ENCODE results near the gene MEI1.
"Not testable (repeated sequence)": the region's sequence is repeated elsewhere in the genome, so short reads cannot be mapped to it uniquely, and the experiment has no call there.

Gene MEI1

GRCh38 chr22:41820447-41820846, 121.1 kb downstream of the MEI1 start:
- DNase-seq (ENCODE audit: low read depth, low spot score): no peak

GRCh38 chr22:41821471-41822316, 122.4 kb downstream of the MEI1 start:
- no peak for DNase-seq (ENCODE audit: low read depth, low spot score)

- no peak for DNase-seq (ENCODE audit: low read depth, low spot score)
Measured at GRCh38 chr22:41822317-41823057, 123.2 kb downstream of the MEI1 start.

GRCh38 chr22:41823797-41824196, 124.5 kb downstream of the MEI1 start:
- no peak for DNase-seq (ENCODE audit: low read depth, low spot score)

- no peak for DNase-seq (ENCODE audit: low read depth, low spot score)
Measured at GRCh38 chr22:41825376-41825775, 126.1 kb downstream of the MEI1 start.

GRCh38 chr22:41826021-41826420, 126.7 kb downstream of the MEI1 start:
- no peak for DNase-seq (ENCODE audit: low read depth, low spot score)

GRCh38 chr22:41826430-41827383, 127.4 kb downstream of the MEI1 start:
- no peak for DNase-seq (ENCODE audit: low read depth, low spot score)

GRCh38 chr22:41827671-41828070, 128.4 kb downstream of the MEI1 start:
- no peak for DNase-seq (ENCODE audit: low read depth, low spot score)

- no peak for DNase-seq (ENCODE audit: low read depth, low spot score)
Measured at GRCh38 chr22:41828516-41828915, 129.2 kb downstream of the MEI1 start.

- no peak for DNase-seq (ENCODE audit: low read depth, low spot score)
Measured at GRCh38 chr22:41830174-41830573, 130.9 kb downstream of the MEI1 start.

- no peak for DNase-seq (ENCODE audit: low read depth, low spot score)
Measured at GRCh38 chr22:41831383-41831782, 132.1 kb downstream of the MEI1 start.

GRCh38 chr22:41831828-41832552, 132.7 kb downstream of the MEI1 start:
- no peak for DNase-seq (ENCODE audit: low read depth, low spot score)

- peak; percentile 99 for DNase-seq (ENCODE audit: low read depth, low spot score)
Measured at GRCh38 chr22:41832553-41833368, 133.5 kb downstream of the MEI1 start, which contains the start of gene SREBF2. TSS of gene SREBF2 (plus strand) at chr22:41833105. CDS start at chr22:41833271, 166 bp downstream.

GRCh38 chr22:41833369-41834004, 134.2 kb downstream of the MEI1 start:
- DNase-seq (ENCODE audit: low read depth, low spot score): no peak

- no peak for DNase-seq (ENCODE audit: low read depth, low spot score)
Measured at GRCh38 chr22:41834005-41834944, 135.0 kb downstream of the MEI1 start.

- DNase-seq (ENCODE audit: low read depth, low spot score): not testable (repeated sequence)
Measured at GRCh38 chr22:41835462-41835861, 136.2 kb downstream of the MEI1 start.

- no peak for DNase-seq (ENCODE audit: low read depth, low spot score)
Measured at GRCh38 chr22:41836551-41836950, 137.2 kb downstream of the MEI1 start.

GRCh38 chr22:41838842-41839618, 139.7 kb downstream of the MEI1 start:
- no peak for DNase-seq (ENCODE audit: low read depth, low spot score)
